ENCODE measurements around the gene DAW1.
"Not testable (repeated sequence)": the region's sequence is repeated elsewhere in the genome, so short reads cannot be mapped to it uniquely, and the experiment has no call there.

DAW1 gene

DNA sequence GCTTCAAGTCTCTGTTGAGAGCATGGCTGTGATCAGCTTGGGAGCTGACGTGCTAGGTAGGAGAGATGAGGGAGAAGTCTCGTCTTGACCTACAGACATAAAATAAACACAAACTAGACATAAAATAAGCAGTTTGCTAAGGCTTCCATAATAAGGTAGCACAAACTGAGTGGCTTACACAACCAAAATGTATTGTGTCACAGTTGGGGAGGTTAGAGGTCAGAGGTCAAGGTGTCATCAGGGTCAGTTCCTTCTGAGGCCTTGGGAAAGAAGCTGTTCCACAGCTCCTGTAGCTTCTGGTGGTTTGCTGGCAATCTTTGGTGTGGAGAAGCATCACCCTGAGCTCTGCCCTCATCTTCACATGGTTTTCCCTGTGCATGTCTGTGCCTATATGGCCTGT lies 20.2 kb downstream of the DAW1 start:
- intact Hi-C loops (cut with DNase I), result loop anchor here (2.0 kb wide), 1 partner anchor 765 kb away; no protein-coding TSS in a partner anchor

DNA sequence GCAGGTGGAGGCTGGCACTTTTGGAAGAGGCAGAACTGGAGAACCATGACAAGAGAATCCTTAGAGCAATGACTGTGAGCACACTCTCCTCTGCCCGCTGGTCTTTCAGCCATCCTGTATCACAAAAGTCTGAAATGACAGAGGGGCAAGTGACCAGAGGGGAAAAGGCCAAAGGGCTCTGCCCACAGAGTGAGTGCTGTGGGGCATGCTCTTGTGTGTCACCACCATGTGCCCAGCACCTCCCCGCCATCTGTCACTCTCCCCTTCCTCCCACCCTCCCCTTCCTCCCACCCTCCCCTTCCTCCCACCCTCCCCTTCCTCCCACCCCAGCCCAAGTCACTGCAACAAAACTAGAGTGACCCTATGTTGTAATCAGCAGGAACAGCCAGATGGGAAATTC lies 31.9 kb downstream of the DAW1 start:
- intact Hi-C loops (cut with DNase I), result no loop called here
- DNase-seq, result no peak

More for the DNA sequence above, 20.2 kb downstream of the DAW1 start:
- no peak for DNase-seq

DNA sequence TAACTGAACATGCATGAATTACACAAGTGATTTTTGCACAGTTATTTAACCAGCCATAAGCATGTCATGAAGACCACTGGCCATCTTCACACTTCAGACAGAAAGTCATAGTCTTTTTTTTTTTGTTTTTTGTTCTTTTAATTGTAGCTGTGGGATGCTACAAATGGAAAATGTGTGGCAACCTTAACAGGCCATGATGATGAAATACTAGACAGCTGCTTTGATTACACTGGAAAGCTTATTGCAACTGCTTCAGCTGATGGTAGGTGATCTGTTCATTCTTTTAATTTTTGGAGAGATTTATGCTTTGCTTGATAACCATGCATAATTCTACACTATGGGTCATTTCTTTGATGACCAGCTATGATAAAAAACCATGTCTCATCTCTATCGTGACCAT lies 35.6 kb downstream of the DAW1 start:
- no peak for DNase-seq
- intact Hi-C loops (cut with DNase I), result no loop called here

DNA sequence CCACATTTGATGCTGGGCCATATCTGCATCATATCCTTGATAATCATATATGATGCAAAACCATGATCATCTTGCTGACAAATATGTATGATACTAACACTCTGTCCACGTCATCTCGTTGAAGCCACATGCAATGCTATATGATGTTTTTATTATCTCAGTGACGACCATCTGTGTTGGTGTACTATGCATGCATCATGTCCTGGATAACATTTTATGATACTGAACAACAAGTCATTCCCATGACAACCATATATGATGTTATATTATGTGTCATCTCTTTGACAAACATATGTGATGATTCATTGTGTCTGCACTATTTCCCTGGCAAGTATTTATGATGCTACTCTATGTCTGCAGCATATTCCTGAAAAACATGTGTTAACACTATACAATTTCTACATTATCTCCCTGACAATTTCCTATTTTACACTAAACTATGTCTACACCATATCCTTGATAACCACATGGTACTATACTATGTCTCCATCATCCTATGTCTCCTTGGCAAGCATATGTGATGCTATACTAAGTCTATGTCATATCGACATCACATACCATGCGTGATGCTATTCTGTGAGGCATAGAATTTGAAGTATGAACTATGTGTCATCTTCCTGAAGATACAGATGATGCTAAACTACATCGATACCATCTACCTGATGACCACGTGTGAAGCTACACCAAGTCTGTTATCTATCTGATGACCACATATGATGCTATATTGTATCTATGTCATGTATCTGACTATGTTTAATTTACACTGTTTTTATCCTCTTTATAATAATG lies 37.0 kb downstream of the DAW1 start:
- no peak for DNase-seq
- intact Hi-C loops (cut with DNase I), result no loop called here

DNA sequence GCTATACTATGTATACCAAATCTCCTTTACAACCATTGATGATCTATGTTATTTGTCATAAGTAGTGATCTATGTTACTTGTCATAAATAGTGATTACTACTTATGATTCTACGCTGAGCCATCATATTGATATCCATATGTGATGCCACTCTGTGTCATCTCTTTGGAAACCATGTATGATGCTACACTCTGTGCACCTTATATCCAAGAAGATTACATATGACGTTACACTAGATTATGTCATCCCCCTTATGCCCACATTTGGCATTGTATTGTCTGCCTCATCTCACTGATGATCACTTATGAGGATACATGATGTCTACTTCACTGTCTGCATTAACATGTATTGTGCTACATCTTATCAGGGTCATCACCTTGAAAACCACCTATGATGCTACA lies 42.9 kb downstream of the DAW1 start:
- no peak for DNase-seq
- intact Hi-C loops (cut with DNase I), result no loop called here

DNA sequence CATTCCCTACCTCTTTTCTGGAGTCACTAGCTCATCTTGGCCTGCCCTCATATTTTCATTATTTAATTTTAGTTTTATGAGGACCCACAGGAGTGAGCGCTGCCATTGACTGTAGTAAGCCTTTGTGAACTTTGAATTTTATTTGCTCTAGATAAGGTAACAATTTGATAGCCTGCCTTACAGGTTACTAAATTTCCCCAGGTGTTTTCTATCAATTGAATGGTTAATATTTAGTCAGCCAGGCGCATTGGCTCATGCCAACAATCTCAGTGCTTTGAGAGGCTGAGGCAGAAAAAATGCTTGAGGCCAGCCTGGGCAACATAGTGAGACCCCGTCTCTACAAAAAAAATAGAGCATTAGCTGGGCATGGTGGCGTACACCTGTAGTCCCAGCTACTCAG lies 50.2 kb downstream of the DAW1 start:
- intact Hi-C loops (cut with DNase I), result no loop called here
- DNase-seq, result no peak

DNA sequence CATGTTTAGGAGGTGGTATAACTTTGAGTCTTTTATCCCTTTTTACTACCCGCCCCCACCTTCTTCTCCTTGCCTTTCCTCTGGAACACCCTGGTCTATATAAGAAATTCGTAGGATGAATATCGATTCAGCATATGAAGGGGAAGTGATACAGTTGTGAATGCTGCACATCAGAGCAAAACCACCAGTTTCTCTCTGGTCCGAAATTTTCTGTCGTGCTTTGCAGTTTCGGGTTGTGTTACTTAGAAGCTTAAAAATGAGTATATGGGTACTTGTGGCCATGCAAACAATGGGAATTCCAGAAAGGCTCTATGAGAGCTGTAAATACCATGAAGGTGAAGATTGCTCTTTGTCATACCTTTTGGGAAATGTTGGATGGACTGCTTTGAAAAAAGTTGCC lies 60.6 kb downstream of the DAW1 start:
- intact Hi-C loops (cut with DNase I), result no loop called here
- DNase-seq, result no peak

DNA sequence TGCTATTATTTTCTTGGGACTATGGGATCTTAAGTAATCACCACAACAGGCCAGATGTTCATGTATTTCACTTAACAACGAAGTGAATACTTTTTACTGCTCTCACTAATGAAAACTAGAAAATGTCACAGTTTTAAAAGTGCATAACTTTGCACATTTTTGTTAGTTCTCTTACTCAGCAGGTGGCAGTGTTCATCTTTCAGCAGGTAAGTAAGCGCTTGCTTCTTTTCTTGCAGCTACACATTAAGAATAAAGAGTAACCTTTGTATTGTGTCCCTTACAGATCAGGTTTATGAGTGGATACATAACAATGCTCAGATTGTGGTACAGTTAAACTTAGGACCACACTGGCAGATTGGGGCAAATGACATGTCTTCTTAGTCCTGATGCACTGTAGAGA lies 61.0 kb downstream of the DAW1 start:
- intact Hi-C loops (cut with DNase I), result no loop called here
- DNase-seq, result no peak

DNA sequence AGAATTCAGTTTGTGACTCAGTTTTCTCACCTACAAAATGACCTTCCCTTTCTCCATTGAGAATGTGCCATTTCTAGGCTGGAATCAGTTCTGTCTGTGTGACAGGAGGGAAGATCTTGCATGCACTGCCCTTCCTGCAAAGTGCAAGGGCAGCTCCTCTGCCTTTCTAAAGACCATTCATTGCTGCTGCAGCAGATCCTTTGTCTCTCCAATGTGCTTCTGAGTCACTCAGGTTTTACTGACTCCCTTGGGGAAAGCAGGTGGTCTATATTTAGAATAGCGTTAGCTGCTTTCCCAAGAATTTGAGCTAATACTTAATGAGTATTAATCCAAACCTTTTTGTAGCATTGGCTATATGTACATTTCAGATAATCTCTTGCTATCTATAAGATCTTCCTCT lies 62.5 kb downstream of the DAW1 start:
- no peak for DNase-seq
- intact Hi-C loops (cut with DNase I), result no loop called here

DNA sequence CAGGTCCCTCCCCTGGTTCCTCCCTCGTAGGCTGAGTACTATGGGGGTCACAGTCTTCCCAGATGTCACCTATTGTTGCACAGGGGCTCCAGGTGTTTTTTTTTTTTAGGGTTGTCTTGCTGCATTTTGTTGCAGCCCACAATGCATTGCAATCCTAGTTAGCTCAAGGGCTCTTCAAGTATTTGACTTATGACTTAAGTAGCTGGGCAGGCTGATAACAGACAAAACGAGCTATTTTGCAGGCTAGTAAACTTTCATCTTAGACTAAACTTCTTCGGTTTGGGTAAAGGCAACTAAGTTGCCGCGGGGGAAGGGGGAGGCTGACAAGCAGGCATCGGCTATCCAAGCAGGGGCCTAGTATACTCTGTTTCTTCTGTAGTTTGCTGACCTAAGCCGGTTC lies 64.8 kb downstream of the DAW1 start:
- intact Hi-C loops (cut with DNase I); DNase-seq: not testable (repeated sequence)

DNA sequence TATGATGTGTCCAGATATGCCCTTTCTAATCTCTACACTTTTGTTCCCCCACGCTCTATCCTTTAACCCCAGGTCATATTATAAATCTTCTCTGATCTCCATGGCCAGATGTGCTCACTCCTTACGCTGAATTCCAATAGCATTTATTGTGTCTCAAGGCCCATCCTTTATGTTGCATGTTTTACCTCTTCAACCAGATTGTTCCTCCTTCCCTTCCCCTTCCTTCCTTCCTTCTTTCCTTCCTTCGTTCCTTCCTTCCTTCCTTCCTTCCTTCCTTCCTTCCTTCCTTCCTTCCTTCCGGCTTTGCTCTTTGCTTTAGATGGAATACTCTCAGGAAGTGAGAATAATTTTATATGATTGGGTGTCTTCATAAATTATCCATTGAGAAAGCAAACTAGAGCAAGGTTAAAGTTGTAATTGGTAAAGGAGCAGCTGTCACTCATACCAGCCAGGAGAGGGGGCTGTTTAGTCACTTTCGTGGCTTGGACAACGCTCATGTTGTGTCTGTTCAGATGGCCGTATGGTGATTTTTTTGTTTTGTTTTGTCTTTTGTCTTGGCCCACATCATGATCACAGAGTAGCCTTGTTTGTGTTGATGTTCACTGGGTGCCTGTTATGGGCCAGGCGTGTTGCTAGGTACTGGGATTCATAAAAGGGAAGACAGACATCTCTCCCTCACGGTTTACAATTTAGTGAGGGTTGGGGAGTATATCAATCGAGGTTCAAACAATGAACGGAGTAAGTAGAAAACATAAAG lies 68.0 kb downstream of the DAW1 start:
- DNase-seq, result peak in 7 of 10 donors; percentile 14 to 85 (median 56)
- intact Hi-C loops (cut with DNase I), result loop anchor here (2.0 kb wide), 2 partner anchors 109 to 719 kb away; no protein-coding TSS in a partner anchor

DNA sequence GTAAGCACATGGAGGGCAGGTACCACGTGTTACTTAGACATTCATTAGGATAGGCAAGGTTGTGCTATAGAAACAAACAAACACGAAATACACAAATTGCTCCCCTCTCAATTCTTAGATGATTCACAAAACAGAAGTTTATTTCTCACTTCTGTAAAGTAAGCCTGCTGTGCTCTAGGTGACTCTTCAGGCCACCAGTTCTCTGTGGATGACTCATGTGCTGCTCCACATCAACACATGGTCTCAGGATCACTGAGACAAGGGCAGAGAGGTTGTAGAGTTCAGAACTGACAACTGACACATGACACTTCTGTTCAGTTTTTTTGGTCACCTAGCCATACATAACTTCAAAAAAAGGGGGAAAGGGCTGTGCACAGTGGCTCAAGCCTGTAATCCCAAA lies 70.6 kb downstream of the DAW1 start:
- intact Hi-C loops (cut with DNase I), result no loop called here

DNA sequence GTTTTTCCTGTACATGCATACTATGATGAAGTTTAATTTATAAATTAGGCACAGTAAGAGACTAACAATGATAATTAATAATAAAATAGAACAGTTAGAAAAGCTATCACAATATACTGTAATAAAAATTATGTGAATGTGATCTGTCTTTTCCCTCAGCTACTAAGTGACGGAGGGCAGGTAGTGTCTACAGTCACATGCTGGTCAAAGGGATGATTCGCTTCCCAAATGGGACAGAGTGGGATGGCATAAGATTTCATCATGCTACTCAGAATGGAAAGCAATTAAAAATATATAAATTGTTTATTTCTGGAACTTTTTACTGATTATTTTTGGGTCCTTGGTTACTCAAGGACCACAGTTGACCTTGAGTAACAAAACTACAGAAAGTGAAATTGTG lies 71.5 kb downstream of the DAW1 start:
- DNase-seq, result no peak
- intact Hi-C loops (cut with DNase I), result no loop called here

More for the DNA sequence above, 70.6 kb downstream of the DAW1 start:
- DNase-seq, result no peak

DNA sequence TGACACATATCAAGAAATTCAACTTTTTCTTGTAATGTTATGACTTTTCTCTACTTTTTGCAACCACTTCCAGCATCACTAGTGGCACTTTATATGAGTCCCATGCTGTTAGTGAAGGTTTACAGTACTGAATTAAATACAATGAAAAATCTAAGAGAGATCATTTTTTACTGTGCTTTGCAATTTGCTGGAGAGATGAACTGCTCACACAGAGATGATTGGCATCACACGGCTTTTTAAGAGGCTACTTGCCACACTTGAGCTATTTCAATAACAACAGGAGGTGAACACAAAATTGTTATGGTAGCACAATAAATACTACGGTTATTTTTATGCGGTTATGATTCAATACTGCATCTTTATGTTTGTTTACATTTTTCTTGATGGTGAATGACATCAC lies 88.9 kb downstream of the DAW1 start:
- intact Hi-C loops (cut with DNase I), result no loop called here
- no peak for DNase-seq

DNA sequence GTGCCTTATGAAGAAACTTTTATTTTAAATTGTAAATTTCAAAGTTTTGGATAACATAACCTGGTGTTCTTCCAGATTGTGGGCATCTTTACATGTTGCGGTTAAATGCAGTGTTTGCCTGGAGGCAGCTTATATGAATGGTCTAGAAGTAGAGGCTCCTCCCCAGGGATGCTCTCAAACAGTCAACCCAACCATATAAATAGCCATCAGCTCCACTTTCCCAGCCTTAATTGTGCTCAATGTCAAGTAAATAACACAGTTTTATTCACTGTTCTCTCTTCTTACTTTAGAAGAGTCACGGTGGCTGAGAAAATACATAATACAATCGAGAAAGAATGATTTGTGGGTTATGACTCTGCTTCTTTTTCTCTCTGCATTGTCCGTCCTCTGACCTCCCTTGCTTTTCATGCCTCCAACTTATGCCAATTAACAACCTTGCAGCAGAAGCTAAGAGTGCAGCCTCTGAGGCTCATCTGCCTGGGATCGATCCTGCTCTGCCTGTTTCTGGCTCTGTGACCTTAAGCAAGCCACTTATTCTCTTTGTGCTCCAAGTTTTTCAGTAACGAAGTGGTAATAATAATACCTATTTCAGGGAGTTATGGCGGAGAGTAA lies 100.3 kb downstream of the DAW1 start:
- intact Hi-C loops (cut with DNase I), result no loop called here
- no peak for DNase-seq

DNA sequence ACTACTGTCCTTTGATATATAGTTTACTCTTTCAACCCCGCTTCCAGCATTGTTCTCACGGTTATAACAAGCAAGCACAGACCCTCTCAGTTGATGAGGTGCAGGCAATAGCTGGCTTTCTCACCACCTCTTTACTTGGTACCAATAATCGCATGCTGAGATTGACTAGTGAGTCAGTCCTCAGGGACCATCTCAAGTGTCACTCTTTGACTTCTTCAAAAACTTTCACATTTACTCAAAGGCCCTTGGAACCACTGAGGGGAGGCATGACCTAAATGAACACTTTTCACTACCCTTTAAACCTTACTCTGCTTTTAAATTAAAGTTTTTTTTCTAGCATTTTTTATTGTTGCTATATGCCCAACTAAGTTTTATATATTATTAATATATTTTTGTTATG lies 101.8 kb downstream of the DAW1 start:
- intact Hi-C loops (cut with DNase I), result no loop called here

More for the DNA sequence above, 101.8 kb downstream of the DAW1 start:
- no peak for DNase-seq
